Tibial nerve (tissue), 4 donors: ENCODE results near the gene ROBO3. TPM values are rescaled to one million over a fixed set of nuclear protein-coding genes. Genes with fewer than 3 reads are reported as not detected.

Experiments used
- DNase-seq, 2 donors: peaks; one replicate each; pipeline ENCODE4 v3.0.0-alpha.2; 2019; ENCODE audit warnings: low spot score in 2 of 2
- H3K27ac ChIP-seq, 4 donors: fragments of 200-600 bp; sonication (generic) in 3 of 4; one replicate each; pipeline ENCODE4 v1.5.1; 2017 to 2019; ENCODE audit warnings: mild to moderate bottlenecking in 1 of 4
- H3K27me3 ChIP-seq, 2 donors: fragments of 200-600 bp; sonication (generic) in 1 of 2; one replicate each; pipeline versions ENCODE4 v1.5.1 to v1.6.0; 2017 to 2019
- H3K36me3 ChIP-seq, 3 donors: fragments of 200-600 bp; sonication (generic); one replicate each; pipeline ENCODE4 v1.5.1; 2018 to 2019
- H3K4me1 ChIP-seq, 4 donors: fragments of 200-600 bp; sonication (generic) in 3 of 4; one replicate each; pipeline ENCODE4 v1.5.1; 2017 to 2019
- H3K4me3 ChIP-seq, 4 donors: fragments of 200-600 bp; sonication (generic) in 3 of 4; one replicate each; pipeline ENCODE4 v1.5.1; 2017 to 2019; ENCODE audit warnings: mild to moderate bottlenecking in 1 of 4, moderate library complexity in 1 of 4
- H3K9me3 ChIP-seq, 4 donors: fragments of 200-600 bp; sonication (generic) in 3 of 4; one replicate each; pipeline ENCODE4 v1.5.1; 2017 to 2019
- EP300 ChIP-seq, 2 donors: sonication (generic); formaldehyde crosslinking; IDR thresholded peaks; one replicate each; pipeline ENCODE4 v1.6.1; 2017; ENCODE audit warnings: antibody characterized with exemption in 2 of 2, mild to moderate bottlenecking in 1 of 2
- POLR2A ChIP-seq, 2 donors: fragments of 450-650 bp; IDR thresholded peaks; one replicate each; pipeline ENCODE4 v1.6.1; 2017; ENCODE audit warnings: antibody characterized with exemption in 2 of 2, mild to moderate bottlenecking in 2 of 2, moderate library complexity in 2 of 2
- WGBS, 2 donors: methylation state at CpG; one replicate each; pipeline ENCODE4 v1.1.5; 2018; 5-methylcytosine and 5-hydroxymethylcytosine counted together
- total RNA-seq, 4 donors: library from RNA; depleted of rRNA; stranded (reverse); fragments of >200 nt; gene quantifications; one replicate each; pipeline ENCODE4 v1.1.0, GENCODE V29; 2016
- TF ChIP-seq, protein P1 (sequence below), 5 experiments: fragments of 200-600 bp in 3 of 5; fragments of 450-650 bp in 2 of 5; sonication (generic) in 3 of 5; IDR thresholded peaks; one replicate each; pipeline ENCODE4 v1.5.1; 2016 to 2019; ENCODE audit warnings: antibody characterized with exemption in 5 of 5, mild to moderate bottlenecking in 3 of 5, moderate library complexity in 2 of 5

Gene ROBO3
- 10 to 100 TPM; 22.2 to 34.3 (median 24.8) TPM for total RNA-seq

GRCh38 chr11:124865181-124865901 lies at the start of gene ROBO3:
TSS of gene ROBO3 (plus strand) at chr11:124865432. CDS start at chr11:124865578, 146 bp downstream.
- Histone ChIP-seq H3K36me3 (no peaks in the 10 kb centered on the region), H3K27ac (no peak within 1 kb of the TSS), H3K4me3 (peak within 1 kb of the TSS in 3 of 4 donors; percentile 1 to 32 (median 26)), H3K9me3 (no peaks in the 10 kb centered on the region), H3K27me3 (peaks cover 2 to 100% of the 10 kb centered on the region in 2 donors), H3K4me1 (peaks cover 0 to 61% (median 34%) of the 10 kb centered on the region in 4 donors)
- WGBS, 2 donors = 2 to 6% methylated on average over 31 to 53 of the region's 53 CpGs
- DNase-seq = no peak
- TF ChIP-seq, protein P1, sequence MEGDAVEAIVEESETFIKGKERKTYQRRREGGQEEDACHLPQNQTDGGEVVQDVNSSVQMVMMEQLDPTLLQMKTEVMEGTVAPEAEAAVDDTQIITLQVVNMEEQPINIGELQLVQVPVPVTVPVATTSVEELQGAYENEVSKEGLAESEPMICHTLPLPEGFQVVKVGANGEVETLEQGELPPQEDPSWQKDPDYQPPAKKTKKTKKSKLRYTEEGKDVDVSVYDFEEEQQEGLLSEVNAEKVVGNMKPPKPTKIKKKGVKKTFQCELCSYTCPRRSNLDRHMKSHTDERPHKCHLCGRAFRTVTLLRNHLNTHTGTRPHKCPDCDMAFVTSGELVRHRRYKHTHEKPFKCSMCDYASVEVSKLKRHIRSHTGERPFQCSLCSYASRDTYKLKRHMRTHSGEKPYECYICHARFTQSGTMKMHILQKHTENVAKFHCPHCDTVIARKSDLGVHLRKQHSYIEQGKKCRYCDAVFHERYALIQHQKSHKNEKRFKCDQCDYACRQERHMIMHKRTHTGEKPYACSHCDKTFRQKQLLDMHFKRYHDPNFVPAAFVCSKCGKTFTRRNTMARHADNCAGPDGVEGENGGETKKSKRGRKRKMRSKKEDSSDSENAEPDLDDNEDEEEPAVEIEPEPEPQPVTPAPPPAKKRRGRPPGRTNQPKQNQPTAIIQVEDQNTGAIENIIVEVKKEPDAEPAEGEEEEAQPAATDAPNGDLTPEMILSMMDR (IDR thresholded peaks at IDR 0.05) = no peak
- no peak for TF ChIP-seq EP300 (IDR thresholded peaks at IDR 0.05)
- no peak for TF ChIP-seq POLR2A (IDR thresholded peaks at IDR 0.05)

DNA sequence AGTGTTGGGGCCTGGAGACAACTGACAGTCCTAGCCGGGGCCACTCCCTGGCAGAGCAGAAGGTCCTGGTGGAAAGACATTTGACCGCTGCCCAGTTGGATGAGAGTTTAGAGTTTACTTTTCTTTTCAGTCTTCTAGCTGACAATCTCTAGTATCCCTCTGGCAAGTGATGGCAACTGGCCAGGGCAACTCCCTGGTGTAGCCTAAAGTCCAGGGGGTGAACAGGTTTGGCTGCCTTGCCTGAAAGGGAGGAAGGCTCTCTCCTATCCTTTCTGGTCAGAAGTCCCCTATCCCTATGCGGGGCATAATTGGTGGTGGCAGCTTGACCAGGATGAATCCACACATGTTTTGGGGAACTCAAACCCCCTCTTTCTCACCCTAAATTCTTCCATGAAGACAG lies 48.2 kb upstream of the ROBO3 start:
- Histone ChIP-seq H3K4me3 (no peak overlapping the region), H3K27ac (no peak overlapping the region), H3K27me3 (peaks cover 0 to 22% of the 10 kb centered on the region in 2 donors), H3K4me1 (no peaks in the 10 kb centered on the region), H3K36me3 (no peaks in the 10 kb centered on the region), H3K9me3 (no peaks in the 10 kb centered on the region)
- WGBS, 2 donors = 90 to 93% methylated on average over 3 of the region's 3 CpGs
- DNase-seq = no peak
- TF ChIP-seq EP300 (IDR thresholded peaks at IDR 0.05) (no peak), POLR2A (IDR thresholded peaks at IDR 0.05) (no peak)
- TF ChIP-seq, protein P1 (IDR thresholded peaks at IDR 0.05) = no peak

GRCh38 chr11:124821995-124822730 lies 43.1 kb upstream of the ROBO3 start:
- H3K4me3 ChIP-seq = no peak overlapping the region
- WGBS, 2 donors = 59 to 62% methylated on average over 6 of the region's 6 CpGs
- no peak overlapping the region for H3K27ac ChIP-seq
- H3K9me3 ChIP-seq = no peaks in the 10 kb centered on the region
- H3K36me3 ChIP-seq = no peaks in the 10 kb centered on the region
- TF ChIP-seq, protein P1 (IDR thresholded peaks at IDR 0.05) = no peak
- H3K4me1 ChIP-seq = no peaks in the 10 kb centered on the region
- peaks cover 0 to 24% of the 10 kb centered on the region in 2 donors for H3K27me3 ChIP-seq
- no peak for DNase-seq

- Histone ChIP-seq H3K27me3 (peaks cover 0 to 23% of the 10 kb centered on the region in 2 donors), H3K27ac (no peak overlapping the region), H3K36me3 (no peaks in the 10 kb centered on the region), H3K4me3 (no peak overlapping the region), H3K9me3 (no peaks in the 10 kb centered on the region), H3K4me1 (no peaks in the 10 kb centered on the region)
- DNase-seq = no peak
- TF ChIP-seq POLR2A (IDR thresholded peaks at IDR 0.05) = no peak
- TF ChIP-seq EP300 (IDR thresholded peaks at IDR 0.05) = no peak
- TF ChIP-seq, protein P1 (IDR thresholded peaks at IDR 0.05) = no peak
- 45 to 60% methylated on average over 8 of the region's 8 CpGs for WGBS, 2 donors
These were observed 41.5 kb upstream of the ROBO3 start for GRCh38 chr11:124823512-124824376.
